GM15510 (cell line): ENCODE data around the gene CSDE1.

Source experiments
- POLR2A ChIP-seq: IDR thresholded peaks from 3 replicates; pipeline ENCODE4 v1.6.1; 2011; ENCODE audit warnings: borderline replicate concordance; ENCODE audit not compliant: insufficient read length; ENCODE audit errors: extremely low read depth

CSDE1 gene

DNA sequence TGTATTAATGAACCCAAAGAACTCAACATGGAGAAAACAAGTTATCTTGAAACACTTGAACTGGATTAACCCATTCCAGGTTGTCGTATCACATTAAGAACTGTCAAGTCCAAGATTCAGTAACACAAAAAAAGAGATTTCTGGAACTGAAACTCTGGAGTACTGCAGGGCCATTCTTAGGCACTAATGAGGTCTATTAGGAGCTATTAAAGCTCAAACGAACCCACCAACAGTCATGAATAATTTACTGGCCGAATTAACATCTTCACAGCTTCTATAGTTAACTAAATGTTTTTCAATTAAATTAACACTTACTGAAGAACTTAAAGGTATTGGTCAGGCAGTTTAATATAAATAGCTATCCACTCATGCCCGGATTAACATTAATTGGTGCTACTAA, 4.6 kb downstream of the CSDE1 start:
- no peak for TF ChIP-seq POLR2A

DNA sequence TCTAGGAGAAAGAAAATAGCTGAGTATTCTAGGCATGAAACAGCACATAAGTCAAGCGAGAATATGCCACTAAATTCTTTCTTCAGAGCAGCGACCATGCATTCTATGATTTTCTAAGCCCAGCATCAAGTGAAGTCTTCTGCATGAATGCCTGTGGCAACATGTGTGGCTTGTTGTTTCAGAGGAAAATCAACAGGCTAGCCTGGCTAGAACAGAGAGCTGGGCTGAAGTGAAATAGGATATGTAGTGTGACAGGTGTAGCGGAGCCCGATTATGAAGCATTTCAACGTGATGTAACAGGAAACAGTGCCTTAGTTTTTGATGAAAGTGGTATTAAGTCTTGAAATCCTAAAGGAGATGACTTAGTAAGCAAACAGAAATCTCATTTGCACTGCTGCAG, 7.0 kb downstream of the CSDE1 start:
- TF ChIP-seq POLR2A = no peak

DNA sequence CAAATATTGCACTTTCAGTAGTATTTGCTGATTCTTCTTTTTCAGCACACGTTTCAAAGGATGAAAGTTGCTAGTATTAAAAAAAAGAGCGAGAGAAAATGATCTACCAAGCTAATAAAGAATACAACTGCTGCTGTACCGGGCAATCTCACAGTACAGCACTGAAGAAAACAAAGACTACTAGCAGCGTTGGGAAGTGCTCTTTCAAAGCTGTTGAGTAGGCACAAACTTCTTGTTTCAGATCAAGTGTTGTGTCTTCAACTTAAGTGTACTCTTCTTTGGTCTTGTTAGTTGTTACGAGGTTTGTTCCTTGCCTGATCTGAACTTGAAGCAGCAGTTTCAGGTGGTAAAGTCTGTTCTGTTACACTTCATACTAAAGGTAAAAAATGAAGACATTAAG, 7.9 kb downstream of the CSDE1 start:
- no peak for TF ChIP-seq POLR2A

DNA sequence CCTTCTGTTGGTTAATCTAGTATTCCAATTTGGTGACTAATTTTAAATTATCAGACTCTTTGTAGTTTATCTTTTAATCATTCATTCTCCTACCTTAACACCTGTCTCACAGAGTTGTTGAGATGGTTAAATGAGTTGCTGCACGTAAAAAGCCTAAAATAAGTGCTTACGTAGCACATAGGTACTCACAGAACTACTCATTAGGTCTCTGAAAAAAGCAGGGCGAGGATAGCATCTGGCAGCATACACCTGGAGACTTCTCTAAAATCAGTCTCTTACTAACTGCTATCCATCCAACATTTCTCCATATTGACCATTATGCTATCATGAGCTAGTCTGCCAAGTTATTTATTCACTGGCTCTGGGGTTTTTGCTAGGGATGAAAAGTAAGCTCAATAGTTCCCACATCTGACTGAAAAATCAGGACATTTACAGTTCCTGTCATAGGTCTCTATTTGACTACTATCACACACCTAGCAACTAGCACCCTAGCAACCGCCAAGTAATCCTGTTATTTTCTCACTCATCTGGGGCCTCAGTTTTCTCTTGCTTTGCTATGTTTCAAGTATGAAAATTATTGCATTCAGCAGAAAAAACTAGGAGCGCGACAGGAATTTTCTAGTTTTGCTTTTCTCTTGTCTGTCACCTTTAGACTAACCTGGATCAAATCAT, 11.2 kb downstream of the CSDE1 start:
- no peak for TF ChIP-seq POLR2A

DNA sequence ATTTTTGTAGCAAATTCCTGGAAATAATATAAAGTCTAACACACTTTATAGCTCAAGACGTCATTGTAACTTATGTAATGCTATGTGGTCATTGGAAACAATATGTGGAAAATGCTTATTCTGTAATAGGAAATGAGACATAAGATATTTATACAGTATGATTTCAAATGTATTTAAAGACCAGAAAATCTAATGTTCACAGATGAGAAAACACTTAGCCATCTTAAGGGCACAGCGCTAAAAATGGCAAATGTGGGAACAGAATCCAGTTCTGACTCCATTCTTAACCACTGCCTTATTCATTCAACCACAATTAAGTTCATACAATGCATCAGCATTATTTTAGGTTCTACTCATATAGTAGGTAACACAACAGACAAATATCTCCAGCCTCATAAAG, 12.5 kb downstream of the CSDE1 start:
- TF ChIP-seq POLR2A = no peak

DNA sequence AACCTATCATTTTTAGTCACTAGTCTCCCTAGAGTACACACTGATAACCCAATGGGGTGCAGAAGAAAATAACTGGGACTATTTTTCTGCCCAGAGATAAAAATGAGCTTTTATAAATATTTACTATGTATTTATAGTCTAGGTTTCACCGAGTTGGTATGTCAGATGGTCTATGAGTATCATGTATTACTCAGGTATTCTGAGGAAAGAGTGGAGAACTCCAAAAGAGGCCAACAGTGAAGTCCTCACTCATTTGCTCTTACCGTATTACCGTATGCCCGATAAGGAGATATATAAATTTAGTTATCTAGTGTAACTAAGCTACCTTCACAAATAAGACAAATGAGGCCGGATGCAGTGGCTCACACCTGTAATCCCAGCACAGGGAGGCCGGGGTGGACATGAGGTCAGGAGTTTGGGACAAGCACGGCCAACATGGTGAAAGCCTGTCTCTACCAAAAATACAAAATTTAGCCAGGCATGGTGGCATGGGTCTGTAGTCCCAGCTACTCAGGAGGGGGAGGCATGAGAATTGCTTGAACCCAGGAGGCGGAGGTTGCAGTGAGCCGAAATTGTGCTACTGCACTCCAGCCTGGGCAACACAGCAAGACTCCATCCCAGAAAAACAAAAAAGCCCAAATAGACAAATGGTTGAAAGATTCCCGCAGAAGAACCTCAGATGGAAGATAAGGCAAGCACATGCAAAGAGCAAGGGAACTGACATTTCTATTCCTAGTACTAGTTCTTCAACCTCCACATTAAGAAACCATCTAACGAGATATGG, 15.6 kb downstream of the CSDE1 start:
- no peak for TF ChIP-seq POLR2A

DNA sequence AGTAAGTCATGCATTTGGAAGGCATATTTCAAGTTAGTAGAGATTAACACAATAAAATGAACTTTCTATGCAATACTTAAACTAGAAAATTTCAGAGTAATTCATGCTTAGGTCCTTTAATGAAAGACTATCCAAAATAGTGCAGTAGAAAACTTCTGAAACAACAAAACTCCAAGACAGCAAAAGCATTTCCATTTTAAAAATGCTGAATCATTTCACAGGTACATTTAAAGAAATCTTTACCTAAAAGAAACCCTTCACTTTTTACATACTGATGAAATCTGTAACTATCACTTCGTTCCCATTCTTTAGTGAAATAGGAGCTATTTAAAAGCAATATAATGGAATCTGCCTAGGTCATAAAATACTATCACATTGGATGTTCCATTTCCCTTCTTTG, 17.5 kb downstream of the CSDE1 start:
- no peak for TF ChIP-seq POLR2A

DNA sequence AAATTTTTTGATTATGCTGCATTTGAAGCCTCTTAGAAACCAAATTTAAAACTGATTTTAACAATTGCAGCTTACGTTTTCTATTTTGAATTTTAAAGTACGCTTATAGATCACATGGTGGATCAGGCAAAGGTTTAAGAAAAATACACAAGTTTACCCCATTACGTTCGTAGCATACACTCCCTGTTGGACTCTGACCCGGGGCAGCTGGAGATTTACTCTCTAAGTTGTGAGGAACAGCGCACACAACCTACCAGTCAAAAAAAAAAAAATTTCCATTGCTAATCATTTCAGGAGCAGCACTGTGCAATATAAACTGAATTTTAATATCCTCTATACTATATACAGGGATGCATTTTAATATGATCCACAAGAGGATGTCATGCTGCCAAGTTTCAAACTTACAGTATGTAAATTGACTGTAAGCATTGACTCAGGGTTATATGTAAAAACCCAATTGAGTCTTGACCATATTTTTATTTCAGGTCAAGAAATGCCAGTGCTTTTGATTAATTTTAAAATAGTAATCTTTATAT, 20.4 kb downstream of the CSDE1 start:
- no peak for TF ChIP-seq POLR2A

DNA sequence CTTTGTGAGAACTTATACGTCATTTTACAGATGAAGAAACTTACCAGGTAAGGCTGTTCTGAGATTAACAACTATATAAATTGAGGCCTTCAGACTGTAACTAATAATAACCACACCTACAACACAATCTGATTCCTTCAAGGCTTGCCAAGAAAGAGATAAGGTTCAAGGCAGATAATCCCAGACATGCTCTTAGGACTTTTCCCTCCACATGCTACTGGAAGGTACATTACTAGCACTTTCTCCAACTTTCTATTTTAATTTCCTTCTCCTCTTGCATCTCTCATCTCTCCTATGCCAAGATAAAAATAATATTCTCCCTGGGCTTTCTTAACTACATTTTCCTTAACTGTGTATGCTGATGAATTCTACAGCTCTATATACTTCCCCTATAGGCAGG, 22.3 kb downstream of the CSDE1 start:
- no peak for TF ChIP-seq POLR2A

DNA sequence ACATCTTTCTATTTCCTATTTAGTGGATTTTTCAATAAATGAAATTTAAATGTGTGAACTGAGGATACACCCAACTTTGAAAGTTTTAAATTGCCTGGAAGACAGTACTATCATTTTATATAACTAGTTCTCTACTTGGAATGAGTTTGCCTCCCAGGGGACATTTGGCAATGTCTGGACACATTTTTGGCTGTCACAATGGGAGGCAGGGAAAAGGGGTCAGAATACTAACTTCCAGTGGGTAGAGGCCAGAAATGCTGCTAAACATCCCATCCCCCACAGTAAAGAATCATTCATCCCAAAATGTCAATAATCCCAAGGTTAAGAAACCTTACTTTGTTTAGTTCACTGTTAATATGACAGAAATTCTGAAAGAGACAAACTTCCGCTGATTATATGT, 28.0 kb downstream of the CSDE1 start:
- TF ChIP-seq POLR2A = no peak

DNA sequence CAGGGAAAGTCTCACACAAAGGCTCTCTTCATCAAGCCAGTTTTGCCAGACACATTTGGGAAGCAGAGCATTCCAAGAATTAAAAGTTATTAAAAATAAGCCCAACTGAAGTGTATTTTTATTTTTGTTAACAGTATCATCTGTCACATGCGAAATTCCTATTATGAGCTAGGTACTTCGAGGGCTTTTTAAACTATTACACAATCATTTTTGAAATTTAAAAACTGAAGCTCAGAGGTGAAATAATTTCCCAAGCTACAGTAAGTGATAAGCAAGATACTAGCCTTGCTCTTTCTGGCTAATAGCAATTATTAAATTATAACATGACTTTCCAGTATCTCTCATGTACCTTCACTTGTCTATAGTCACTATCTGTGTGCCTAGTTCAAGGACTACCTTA, 29.2 kb downstream of the CSDE1 start:
- no peak for TF ChIP-seq POLR2A

DNA sequence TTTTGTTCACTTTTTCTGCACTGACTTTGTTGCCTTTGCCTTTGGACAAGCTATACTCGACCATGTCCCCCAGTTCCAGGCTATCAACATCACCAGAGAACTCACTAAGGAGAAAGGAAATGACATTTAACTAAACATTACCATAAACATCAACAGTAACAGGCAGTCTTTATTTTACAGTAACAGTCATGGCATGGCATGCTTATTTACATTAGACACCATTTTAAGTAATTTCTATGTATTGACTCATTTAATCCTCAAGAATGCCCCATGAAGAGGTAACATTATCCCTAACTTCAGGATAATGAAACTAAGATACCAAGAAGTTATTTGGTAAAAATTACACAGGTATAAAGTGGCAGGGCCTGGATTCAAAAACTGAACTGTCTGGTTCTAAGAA, 32.6 kb downstream of the CSDE1 start:
- no peak for TF ChIP-seq POLR2A

DNA sequence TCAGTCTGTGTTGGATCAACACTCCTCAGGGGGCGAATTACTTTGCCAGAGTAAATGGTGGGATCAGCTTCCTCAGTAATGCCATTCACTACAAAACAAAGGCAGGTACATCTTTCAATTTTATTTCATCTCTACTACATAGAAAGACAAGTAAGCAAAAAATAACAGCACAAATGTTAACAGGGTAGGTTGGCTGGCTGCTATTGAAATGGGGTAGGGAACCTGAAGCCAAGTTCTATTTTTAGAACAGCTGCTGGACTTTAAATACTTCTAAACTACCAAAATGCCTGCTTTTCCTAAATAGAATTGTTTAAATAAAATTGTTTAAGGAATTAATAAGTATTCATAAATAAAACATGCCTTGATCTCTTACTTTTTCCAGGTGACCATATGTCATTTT, 33.9 kb downstream of the CSDE1 start:
- no peak for TF ChIP-seq POLR2A

DNA sequence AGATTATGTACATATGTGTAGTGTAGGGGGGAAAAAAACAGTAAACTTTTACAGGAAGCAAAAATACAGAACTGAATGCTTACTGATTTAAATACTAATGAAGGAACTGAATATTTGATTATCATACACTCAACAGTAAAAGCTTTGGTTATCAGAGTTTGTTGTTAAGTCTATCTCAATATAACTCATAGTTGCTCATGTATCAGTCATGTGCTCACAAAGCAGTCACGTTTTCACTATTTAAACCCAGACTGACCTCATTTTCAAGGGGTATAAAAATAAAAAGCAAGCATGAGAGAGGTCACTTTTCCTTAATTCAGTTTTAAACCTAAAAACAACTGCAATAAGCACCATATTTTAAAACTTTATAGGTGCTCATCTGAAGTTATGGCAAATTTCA, 34.3 kb downstream of the CSDE1 start:
- TF ChIP-seq POLR2A = no peak

DNA sequence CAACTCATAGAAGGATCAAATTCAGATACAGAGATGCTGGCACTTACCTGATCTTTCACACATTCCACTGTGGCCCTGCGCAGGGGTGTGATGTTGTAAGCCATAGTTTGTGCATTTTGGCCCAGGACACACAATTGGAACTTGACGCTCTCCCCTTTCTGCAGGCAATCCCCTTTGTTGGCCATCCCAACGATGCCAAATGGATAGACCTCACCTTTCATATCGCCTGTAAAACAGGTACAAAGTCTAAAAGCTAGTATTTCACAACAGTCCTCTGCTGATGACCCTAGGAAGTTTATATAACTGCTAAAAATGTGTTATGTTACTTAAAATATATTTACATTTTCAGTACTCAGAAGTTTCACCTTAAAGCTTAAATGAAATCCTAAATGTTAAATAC, 37.3 kb downstream of the CSDE1 start:
- no peak for TF ChIP-seq POLR2A

DNA sequence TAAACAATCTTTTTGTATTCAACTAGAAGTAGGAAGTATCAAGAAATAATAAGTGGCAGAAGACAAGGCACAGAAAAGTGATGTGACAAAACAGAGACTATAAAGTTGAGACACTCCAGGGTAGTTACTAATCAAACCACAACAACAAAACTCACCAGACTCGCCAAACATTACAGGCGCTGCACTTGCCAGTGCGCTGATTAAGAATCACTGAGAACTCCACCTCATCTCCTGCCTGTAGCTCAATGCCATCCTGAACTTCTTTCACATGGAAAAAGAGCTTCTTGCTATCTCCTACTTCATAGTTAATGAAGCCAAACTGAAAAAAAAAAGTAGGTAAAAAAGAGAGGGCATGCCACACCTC, 38.4 kb downstream of the CSDE1 start:
- TF ChIP-seq POLR2A = no peak
